Skeletal muscle satellite cell (primary cell): Measurements from ENCODE around the gene PSG2.
"Not testable (repeated sequence)": the region's sequence is repeated elsewhere in the genome, so short reads cannot be mapped to it uniquely, and the experiment has no call there.

Source experiments
- H3K27me3 ChIP-seq: 2 replicates; pipeline ENCODE4 v1.7.0; 2013; ENCODE audit warnings: low read length; ENCODE audit not compliant: control insufficient read depth, insufficient read depth
- H3K36me3 ChIP-seq: 2 replicates; pipeline ENCODE4 v1.7.0; 2013; ENCODE audit warnings: mild to moderate bottlenecking, control low read depth, low read length; ENCODE audit not compliant: insufficient read depth
- H3K4me1 ChIP-seq: 2 replicates; pipeline ENCODE4 v1.7.0; 2013; ENCODE audit warnings: low read length; ENCODE audit not compliant: control insufficient read depth, insufficient read depth
- H3K4me2 ChIP-seq: 2 replicates; pipeline ENCODE4 v1.7.0; 2013; ENCODE audit warnings: mild to moderate bottlenecking, low read length
- H3K4me3 ChIP-seq: 2 replicates; pipeline ENCODE4 v1.7.0; 2013; ENCODE audit warnings: low read length
- H3K9ac ChIP-seq: 2 replicates; pipeline ENCODE4 v1.7.0; 2013; ENCODE audit warnings: mild to moderate bottlenecking, low read depth, low read length, moderate library complexity
- H3K9me3 ChIP-seq: replicated peaks from 2 replicates; pipeline ENCODE4 v1.7.0; 2013; ENCODE audit warnings: mild to moderate bottlenecking, control low read depth, low read length

PSG2 gene

GRCh38 chr19:43107401-43107800, 24.9 kb upstream of the PSG2 start:
- not testable (repeated sequence) for H3K27me3 ChIP-seq, H3K4me3 ChIP-seq, H3K4me1 ChIP-seq, H3K9me3 ChIP-seq, H3K4me2 ChIP-seq, H3K9ac ChIP-seq, H3K36me3 ChIP-seq

DNA sequence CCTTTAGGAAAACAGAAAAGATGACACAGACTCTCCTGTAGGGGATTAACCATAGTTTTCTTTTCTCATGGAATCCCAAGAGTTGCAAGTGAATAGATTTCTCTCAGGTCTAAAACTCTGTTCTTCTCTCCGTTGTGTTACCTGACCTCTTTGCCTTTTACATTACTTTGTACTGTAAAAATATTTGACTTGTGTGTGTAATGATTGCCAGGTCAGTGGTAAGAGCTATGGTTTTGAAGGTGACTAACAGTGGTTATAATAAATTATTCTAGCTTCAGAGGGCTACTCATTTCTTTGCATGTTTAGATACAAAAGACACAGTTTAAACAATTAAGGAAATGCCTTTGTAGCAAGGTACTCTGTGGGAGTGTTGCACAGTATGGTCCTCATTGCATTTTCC, 23.0 kb upstream of the PSG2 start:
- Histone ChIP-seq H3K36me3 (no peaks in the 10 kb centered on the region), H3K4me1 (peaks cover 10% of the 10 kb centered on the region), H3K9ac (no peak overlapping the region), H3K4me3 (no peak overlapping the region), H3K27me3 (no peaks in the 10 kb centered on the region), H3K4me2 (no peak overlapping the region), H3K9me3 (no peaks in the 10 kb centered on the region)

- H3K27me3 ChIP-seq, H3K4me1 ChIP-seq: not testable (repeated sequence)
These were observed 21.8 kb upstream of the PSG2 start for GRCh38 chr19:43104215-43104850.

DNA sequence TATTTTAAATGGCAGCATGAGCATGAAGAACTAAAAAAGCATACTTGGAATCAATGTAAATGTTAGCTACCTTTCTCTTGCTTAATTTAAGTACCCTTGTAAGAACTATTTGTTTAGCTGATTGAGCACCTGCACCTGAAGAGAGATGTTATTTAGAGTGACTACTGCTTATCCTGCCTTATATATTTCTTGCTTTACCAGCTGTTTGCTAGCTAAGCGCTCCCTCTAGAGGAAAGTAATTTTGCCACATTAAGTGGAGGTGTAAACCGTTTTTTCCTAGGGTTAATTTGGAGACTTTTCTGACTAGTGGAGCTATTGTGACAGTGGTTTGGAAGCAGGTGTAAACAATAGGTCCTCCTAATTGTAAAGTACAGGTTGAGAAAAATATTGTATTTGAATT, 19.4 kb upstream of the PSG2 start:
- Histone ChIP-seq H3K27me3 (no peaks in the 10 kb centered on the region), H3K4me2 (no peak overlapping the region), H3K9ac (no peak overlapping the region), H3K4me3 (no peak overlapping the region), H3K4me1 (peaks cover 7% of the 10 kb centered on the region), H3K9me3 (no peaks in the 10 kb centered on the region), H3K36me3 (no peaks in the 10 kb centered on the region)

More at GRCh38 chr19:43104215-43104850, 21.8 kb upstream of the PSG2 start:
- not testable (repeated sequence) for H3K4me3 ChIP-seq, H3K36me3 ChIP-seq, H3K9me3 ChIP-seq, H3K4me2 ChIP-seq, H3K9ac ChIP-seq

GRCh38 chr19:43098416-43098815, 15.9 kb upstream of the PSG2 start:
- H3K4me3 ChIP-seq, H3K4me2 ChIP-seq, H3K4me1 ChIP-seq, H3K9ac ChIP-seq, H3K27me3 ChIP-seq, H3K9me3 ChIP-seq, H3K36me3 ChIP-seq: not testable (repeated sequence)

GRCh38 chr19:43087702-43088340, 5.3 kb upstream of the PSG2 start:
- not testable (repeated sequence) for H3K27me3 ChIP-seq, H3K4me2 ChIP-seq, H3K9ac ChIP-seq, H3K4me3 ChIP-seq, H3K9me3 ChIP-seq, H3K36me3 ChIP-seq, H3K4me1 ChIP-seq

- not testable (repeated sequence) for H3K4me1 ChIP-seq, H3K4me3 ChIP-seq, H3K36me3 ChIP-seq, H3K9ac ChIP-seq, H3K27me3 ChIP-seq, H3K4me2 ChIP-seq, H3K9me3 ChIP-seq
These were observed 3.5 kb upstream of the PSG2 start for GRCh38 chr19:43085796-43086530.

GRCh38 chr19:43084196-43084832, 1.8 kb upstream of the PSG2 start:
- not testable (repeated sequence) for H3K27me3 ChIP-seq, H3K9me3 ChIP-seq, H3K4me1 ChIP-seq, H3K4me3 ChIP-seq, H3K36me3 ChIP-seq, H3K9ac ChIP-seq, H3K4me2 ChIP-seq

DNA sequence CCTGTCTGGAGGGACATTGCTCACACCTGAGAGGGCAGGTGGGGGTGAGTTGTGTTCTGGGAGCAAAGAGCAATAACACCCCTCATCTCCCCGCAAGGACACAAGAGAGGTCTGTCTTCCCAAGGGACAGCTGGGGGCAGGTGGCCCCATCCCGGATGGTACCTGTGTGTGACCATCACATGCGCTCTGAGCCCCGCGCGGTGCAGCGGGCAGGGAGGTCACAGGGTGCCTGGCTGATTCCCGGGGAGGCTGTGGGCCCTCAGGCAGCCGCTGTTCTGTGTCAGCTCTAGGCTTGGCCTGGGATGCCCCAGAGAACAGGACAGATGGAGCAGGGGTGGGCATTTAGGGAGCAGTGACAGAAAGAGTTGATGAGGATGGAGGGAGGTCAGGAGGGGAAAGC, 1.2 kb upstream of the PSG2 start:
- not testable (repeated sequence) for H3K4me2 ChIP-seq, H3K36me3 ChIP-seq, H3K27me3 ChIP-seq, H3K4me1 ChIP-seq, H3K9ac ChIP-seq, H3K9me3 ChIP-seq, H3K4me3 ChIP-seq

DNA sequence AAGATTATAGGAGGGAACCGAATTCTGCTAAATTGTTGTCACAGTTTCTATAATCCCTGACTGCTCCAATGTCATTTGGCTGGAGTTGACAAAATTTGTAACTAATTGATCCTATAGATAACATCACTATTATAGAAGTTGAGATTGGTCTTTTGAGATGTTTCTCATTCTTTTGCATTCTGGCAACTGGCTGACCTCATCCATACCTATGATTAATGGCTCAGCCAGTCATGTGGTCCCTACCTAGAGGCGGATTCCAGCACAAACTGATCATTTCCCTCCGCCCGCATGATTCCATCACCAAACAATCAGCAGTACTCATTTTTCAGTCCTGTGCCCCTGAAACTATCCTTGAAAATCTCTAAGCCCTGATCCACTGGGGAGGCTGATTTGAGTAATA, 4.2 kb downstream of the PSG2 start:
- H3K4me1 ChIP-seq: peaks cover 6% of the 10 kb centered on the region
- H3K36me3 ChIP-seq: no peaks in the 10 kb centered on the region
- H3K4me3 ChIP-seq: no peak overlapping the region
- H3K9me3 ChIP-seq: no peaks in the 10 kb centered on the region
- no peak overlapping the region for H3K4me2 ChIP-seq
- H3K27me3 ChIP-seq: no peaks in the 10 kb centered on the region
- H3K9ac ChIP-seq: no peak overlapping the region

DNA sequence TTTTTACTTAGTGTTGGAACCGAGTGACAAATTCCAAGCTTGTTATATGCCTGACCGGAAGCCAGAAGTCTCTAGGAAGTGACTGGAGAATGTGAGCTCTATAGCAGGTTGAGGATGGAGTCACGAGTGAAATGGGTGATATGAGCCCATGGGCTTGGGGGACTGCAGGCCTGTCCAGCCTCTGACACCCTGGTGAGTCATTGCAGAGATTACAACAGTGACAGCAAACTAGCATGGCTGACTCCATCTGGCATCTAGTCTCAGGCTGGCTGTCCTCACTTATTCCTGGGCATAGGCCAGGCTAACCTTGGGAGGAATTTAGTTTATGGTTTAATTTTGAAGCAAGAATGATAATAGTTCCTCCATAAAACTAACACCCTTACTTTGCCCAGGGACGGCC, 4.6 kb downstream of the PSG2 start:
- H3K36me3 ChIP-seq, H3K4me1 ChIP-seq, H3K4me2 ChIP-seq, H3K9ac ChIP-seq, H3K27me3 ChIP-seq, H3K4me3 ChIP-seq, H3K9me3 ChIP-seq: not testable (repeated sequence)
